Measurements from ENCODE around the gene DOCK10. TPM values are rescaled to one million over a fixed set of nuclear protein-coding genes. Genes with fewer than 3 reads are reported as not detected.

Gene DOCK10
- total RNA-seq, 1 experiment from 2014 or later: 0.96 TPM

GRCh38 chr2:224837066-224837465 lies 205.2 kb downstream of the DOCK10 start:
- ChIA-PET CTCF (interaction anchor here (0.6 to 1.2 kb wide), 3 partner anchors 33 to 316 kb away, joined by 3 to 6 read pairs (median 3); no protein-coding TSS in a partner anchor), POLR2A (interaction anchor here (0.7 to 2.5 kb wide), 5 partner anchors 11 to 73 kb away, joined by 3 to 20 read pairs (median 3); no protein-coding TSS in a partner anchor)
- Mint-ChIP-seq H3K27ac (ENCODE audit: low read depth, unreplicated experiment) (peak overlapping the region; percentile 4), H3K4me3 (ENCODE audit: unreplicated experiment) (no peak overlapping the region), H3K27me3 (ENCODE audit: insufficient read depth, unreplicated experiment) (no peaks in the 10 kb centered on the region), H3K4me1 (ENCODE audit: insufficient read depth, unreplicated experiment) (peaks cover 25% of the 10 kb centered on the region), H3K9me3 (ENCODE audit: unreplicated experiment) (peaks cover 7% of the 10 kb centered on the region), H3K36me3 (ENCODE audit: insufficient read depth, unreplicated experiment) (no peaks in the 10 kb centered on the region)
- TF ChIP-seq CTCF (IDR thresholded peaks at IDR 0.05; ENCODE audit: unreplicated experiment): no peak
- BruUV-seq (replicated peaks): no TSS peak
- no peak for DNase-seq (ENCODE audit: unreplicated experiment)
- intact Hi-C loops (cut with micrococcal nuclease): no loop called here

GRCh38 chr2:224836263-224836662 lies 206.0 kb downstream of the DOCK10 start:
- peak; percentile 41 for DNase-seq (ENCODE audit: unreplicated experiment)
- BruUV-seq (replicated peaks): no TSS peak

GRCh38 chr2:224835405-224835804 lies 206.9 kb downstream of the DOCK10 start:
- Mint-ChIP-seq H3K4me3 (ENCODE audit: unreplicated experiment) (no peak overlapping the region), H3K36me3 (ENCODE audit: insufficient read depth, unreplicated experiment) (no peaks in the 10 kb centered on the region), H3K27me3 (ENCODE audit: insufficient read depth, unreplicated experiment) (no peaks in the 10 kb centered on the region), H3K9me3 (ENCODE audit: unreplicated experiment) (peaks cover under 1% of the 10 kb centered on the region), H3K27ac (ENCODE audit: low read depth, unreplicated experiment) (no peak overlapping the region), H3K4me1 (ENCODE audit: insufficient read depth, unreplicated experiment) (peaks cover 25% of the 10 kb centered on the region)
- ChIA-PET CTCF (interaction anchor here (0.8 to 0.9 kb wide), 2 partner anchors 166 to 354 kb away, joined by 3 to 5 read pairs; no protein-coding TSS in a partner anchor), POLR2A (interaction anchor here (0.5 to 1.2 kb wide), 5 partner anchors 9 to 147 kb away, joined by 3 to 6 read pairs (median 3); no protein-coding TSS in a partner anchor)
- DNase-seq (ENCODE audit: unreplicated experiment): no peak
- BruUV-seq (replicated peaks): no TSS peak
- intact Hi-C loops (cut with micrococcal nuclease): no loop called here
- no peak for TF ChIP-seq CTCF (IDR thresholded peaks at IDR 0.05; ENCODE audit: unreplicated experiment)

More at GRCh38 chr2:224836263-224836662, 206.0 kb downstream of the DOCK10 start:
- TF ChIP-seq CTCF (IDR thresholded peaks at IDR 0.05; ENCODE audit: unreplicated experiment): no peak
- Mint-ChIP-seq H3K36me3 (ENCODE audit: insufficient read depth, unreplicated experiment) (no peaks in the 10 kb centered on the region), H3K4me1 (ENCODE audit: insufficient read depth, unreplicated experiment) (peaks cover 25% of the 10 kb centered on the region), H3K9me3 (ENCODE audit: unreplicated experiment) (peaks cover 7% of the 10 kb centered on the region), H3K27ac (ENCODE audit: low read depth, unreplicated experiment) (no peak overlapping the region), H3K27me3 (ENCODE audit: insufficient read depth, unreplicated experiment) (no peaks in the 10 kb centered on the region), H3K4me3 (ENCODE audit: unreplicated experiment) (no peak overlapping the region)
- intact Hi-C loops (cut with micrococcal nuclease): no loop called here
- ChIA-PET CTCF (interaction anchor here (0.7 to 0.9 kb wide), 2 partner anchors 138 to 355 kb away, joined by 3 to 4 read pairs; no protein-coding TSS in a partner anchor), POLR2A (interaction anchor here (0.6 to 2.5 kb wide), 5 partner anchors 12 to 1092 kb away, joined by 3 to 20 read pairs (median 3); no protein-coding TSS in a partner anchor)

- no TSS peak for BruUV-seq (replicated peaks)
- no peaks in the 10 kb centered on the region for H3K36me3 Mint-ChIP-seq (ENCODE audit: insufficient read depth, unreplicated experiment)
- CTCF ChIA-PET: interaction anchor here (1.4 kb wide), 1 partner anchor 8 kb away, joined by 4 read pairs; no protein-coding TSS in a partner anchor
Observed at GRCh38 chr2:224833986-224834385, 208.3 kb downstream of the DOCK10 start.

More at GRCh38 chr2:224833986-224834385, 208.3 kb downstream of the DOCK10 start:
- POLR2A ChIA-PET: interaction anchor here (0.7 to 1.0 kb wide), 2 partner anchors 17 to 76 kb away, joined by 3 to 8 read pairs; no protein-coding TSS in a partner anchor
- Mint-ChIP-seq H3K27me3 (ENCODE audit: insufficient read depth, unreplicated experiment) (no peaks in the 10 kb centered on the region), H3K4me1 (ENCODE audit: insufficient read depth, unreplicated experiment) (peaks cover 25% of the 10 kb centered on the region), H3K4me3 (ENCODE audit: unreplicated experiment) (no peak overlapping the region), H3K27ac (ENCODE audit: low read depth, unreplicated experiment) (no peak overlapping the region), H3K9me3 (ENCODE audit: unreplicated experiment) (no peaks in the 10 kb centered on the region)
- DNase-seq (ENCODE audit: unreplicated experiment): no peak
- intact Hi-C loops (cut with micrococcal nuclease): no loop called here
- TF ChIP-seq CTCF (IDR thresholded peaks at IDR 0.05; ENCODE audit: unreplicated experiment): no peak

Measured in MCF 10A (cell line).